Stimulated activated CD8-positive, alpha-beta memory T cell treated with anti-CD3 and anti-CD28 coated beads, Interleukin-15, amount 100 ng/mL, for 24 hours (primary cell): ENCODE results near the gene RHOF.

Source experiments
- DNase-seq: peaks from one replicate; pipeline ENCODE4 v3.0.0-alpha.2; 2020; ENCODE audit warnings: low read depth

RHOF gene, protein sequence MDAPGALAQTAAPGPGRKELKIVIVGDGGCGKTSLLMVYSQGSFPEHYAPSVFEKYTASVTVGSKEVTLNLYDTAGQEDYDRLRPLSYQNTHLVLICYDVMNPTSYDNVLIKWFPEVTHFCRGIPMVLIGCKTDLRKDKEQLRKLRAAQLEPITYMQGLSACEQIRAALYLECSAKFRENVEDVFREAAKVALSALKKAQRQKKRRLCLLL

DNA sequence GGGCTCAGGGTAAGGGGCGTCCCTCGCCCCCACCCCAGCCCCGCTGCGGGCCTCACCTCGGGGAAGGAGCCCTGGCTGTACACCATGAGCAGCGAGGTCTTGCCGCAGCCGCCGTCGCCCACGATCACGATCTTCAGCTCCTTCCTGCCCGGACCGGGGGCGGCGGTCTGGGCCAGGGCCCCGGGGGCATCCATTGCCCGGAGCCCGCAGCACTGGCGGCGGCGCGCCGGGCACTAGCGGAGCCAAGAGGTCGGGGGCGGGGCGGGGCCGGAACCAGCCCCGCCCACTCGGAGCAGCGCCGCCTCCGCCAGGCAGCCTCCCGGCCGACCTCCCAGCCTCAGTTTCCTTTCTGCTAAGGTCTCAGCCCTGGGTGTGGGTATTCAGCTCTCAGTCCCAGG, at the start of gene RHOF:
Gene RHOF (minus strand): TSS at position 249 of the 398 bp plus-strand sequence. CDS start 55 bp downstream, at position 194.
- DNase-seq, result no peak

DNA sequence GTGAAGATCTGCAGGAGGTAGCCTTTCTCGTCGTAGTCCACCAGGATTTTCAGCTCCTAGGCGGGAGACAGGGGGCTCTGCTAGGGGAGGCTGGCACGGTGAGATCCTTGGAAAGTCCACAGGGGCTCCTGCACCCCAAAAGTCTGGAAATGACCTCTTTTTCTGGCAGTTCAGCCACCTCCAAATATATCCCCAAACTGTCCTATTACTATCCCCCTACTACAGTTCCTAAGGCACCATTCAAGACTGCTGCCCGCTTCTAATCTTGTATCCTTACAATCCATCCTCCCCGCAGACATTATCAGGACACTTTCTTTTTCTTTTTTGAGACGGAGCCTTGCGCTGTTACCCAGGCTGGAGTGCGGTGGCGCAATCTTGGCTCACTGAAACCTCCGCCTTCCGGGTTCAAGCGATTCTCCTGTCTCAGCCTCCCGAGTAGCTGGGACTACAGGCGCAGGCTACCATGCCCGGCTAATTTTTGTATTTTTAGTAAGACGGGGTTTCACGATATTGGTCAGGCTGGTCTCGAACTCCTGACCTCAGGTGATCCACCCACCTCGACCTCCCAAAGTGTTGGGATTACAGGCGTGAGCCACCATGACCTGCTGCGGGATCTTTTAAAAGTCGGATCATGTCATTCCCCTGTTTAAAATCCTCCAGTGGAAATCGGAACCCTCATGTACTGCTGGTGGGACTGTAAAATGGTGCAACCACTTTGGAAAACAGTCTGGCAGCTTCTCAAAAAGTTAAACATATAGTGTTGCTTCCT, 46.7 kb upstream of the RHOF start:
- no peak for DNase-seq

DNA sequence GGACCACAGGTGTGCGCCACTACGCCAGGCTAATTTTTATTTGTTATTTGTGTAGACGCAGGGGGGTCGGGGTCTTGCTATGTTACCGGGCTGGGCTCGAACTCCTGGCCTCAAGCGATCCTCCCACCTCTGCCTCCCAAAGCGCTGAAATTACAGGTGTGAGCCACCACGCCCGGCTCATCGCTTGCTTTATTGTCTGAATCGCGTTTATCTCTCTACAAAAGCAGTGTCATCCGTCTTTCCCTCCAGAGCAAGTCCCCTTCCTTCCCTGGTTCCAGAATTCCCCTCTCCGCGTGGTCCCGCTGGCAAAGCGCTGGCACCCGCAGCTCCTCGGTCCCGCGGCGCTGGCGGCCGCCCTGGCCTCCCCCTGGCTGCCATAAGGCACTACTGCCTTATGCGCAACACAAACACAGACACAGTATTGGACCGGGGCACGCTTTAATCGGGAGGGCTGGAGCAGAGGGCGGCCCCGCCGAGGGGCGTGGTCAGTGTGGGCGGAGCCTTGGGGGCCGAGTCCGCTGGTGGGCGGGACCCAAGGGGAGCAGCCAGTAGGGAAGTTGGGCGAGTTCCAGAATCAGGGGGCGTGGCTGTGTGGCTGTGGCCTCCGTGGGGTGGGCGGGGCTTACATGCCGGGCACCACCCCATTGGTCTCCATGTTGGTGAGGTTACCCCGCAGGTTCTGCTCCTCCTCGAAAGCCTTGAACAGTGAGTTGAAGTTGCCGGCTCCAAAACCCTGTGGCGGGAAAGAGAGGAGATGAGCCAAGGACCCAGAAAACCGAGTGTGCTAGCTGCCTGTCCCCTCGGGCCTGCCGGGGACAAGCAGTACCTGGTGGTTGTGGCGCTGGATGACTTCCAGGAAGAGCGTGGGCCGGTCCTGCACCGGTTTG, 45.9 kb upstream of the RHOF start:
- DNase-seq, result peak; percentile 99

DNA sequence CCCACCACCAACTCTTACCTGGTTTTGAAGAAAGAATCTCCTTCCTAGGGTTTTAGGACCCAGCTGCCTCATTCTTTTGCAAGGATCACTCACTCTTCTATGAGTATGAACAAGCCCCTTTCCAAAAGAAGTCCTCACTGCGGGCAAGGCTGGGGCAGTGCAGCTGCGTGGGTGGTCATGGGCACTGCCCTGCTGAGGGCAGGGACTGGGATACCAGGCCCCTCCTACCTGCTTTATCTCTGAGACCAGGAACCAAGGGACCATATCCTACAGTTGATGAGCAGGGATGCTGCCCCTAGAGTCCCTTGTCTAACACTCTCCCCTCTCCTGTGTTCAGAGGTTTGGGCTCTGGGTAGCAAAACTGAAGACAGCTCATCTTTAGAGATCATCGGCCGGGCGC, 44.6 kb upstream of the RHOF start:
- DNase-seq, result no peak

DNA sequence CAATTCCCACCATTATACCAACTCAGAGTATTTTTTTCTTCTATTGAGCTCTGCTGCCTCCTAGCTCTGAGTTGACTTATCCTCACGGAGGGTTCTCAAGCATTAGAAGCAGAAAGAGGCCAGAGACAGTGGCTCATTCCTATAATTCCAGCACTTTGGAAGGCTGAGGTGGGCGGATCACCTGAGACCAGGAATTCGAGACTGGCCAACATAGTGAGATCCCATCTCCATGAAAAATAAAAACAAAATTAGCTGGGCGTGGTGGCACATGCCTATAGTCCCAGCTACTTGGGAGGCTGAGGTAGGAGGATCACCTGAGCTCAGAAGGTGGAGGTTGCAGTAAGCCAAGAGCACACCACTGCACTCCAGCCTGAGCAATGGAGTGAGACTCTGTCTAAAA, 44.2 kb upstream of the RHOF start:
- no peak for DNase-seq

DNA sequence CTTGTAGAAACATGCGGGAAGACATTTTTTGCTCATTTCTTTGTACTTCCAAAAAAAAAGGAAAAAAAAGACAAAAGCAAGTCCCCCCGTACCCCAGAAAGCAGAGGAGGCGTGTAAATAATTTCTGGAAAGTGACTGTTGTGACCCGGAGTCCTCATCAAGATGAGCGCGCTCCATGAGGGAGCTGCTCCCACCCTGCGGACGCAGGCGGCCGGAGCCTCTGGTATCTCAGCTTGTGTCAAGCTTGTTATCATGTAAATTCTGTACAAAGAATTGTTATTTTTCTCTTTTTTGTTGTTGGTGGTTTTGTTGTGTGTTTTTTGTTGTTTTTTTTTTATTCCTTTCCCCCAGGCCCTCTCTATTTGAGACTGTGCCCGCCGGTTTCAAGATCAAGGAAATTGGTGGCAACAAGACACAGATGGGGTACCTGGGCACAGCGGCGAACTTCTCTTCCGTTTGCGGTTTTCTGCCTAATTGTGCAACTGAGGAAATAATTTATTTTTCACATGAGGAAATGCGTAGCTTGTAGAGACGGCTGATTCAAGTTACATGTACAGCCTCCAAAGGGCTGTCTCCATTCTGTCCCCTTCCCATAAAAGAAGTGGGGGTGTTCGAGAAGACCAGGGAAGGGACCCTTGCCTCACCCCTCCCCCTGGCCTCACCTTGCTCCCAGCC, 38.2 kb upstream of the RHOF start:
- no peak for DNase-seq

DNA sequence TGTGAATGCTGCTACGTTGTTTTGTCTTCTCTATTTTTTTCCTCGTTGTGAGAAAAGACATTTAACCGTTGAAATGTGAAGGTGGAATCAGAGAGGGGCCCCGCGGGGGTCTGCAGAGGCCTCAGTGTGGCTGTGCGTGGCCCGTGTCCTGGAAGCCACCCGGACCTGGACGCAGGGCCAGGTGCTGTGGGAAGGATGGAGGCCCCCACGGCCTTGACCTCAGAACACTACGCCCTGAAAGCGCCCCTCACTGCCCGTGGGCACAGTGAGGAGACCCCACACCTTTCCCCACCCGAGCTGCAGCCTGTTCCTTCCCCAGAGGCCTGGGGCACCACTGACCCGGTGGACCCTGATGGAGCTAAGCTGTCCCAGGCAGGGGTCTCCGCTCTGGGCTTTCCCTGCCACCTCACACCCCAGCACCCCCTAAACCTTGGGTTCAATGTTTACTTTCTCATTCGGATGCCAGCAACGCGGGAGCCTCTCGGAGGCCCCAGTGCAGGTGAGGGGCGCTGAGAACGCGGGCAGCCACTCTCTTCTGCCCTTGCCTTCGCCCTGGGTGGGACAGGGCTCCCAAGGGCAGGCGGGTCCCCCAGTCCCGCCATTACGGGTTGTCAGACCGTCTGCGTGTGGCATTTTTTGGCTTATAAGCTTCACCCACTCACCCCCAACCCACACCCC, 37.2 kb upstream of the RHOF start:
- DNase-seq, result no peak

DNA sequence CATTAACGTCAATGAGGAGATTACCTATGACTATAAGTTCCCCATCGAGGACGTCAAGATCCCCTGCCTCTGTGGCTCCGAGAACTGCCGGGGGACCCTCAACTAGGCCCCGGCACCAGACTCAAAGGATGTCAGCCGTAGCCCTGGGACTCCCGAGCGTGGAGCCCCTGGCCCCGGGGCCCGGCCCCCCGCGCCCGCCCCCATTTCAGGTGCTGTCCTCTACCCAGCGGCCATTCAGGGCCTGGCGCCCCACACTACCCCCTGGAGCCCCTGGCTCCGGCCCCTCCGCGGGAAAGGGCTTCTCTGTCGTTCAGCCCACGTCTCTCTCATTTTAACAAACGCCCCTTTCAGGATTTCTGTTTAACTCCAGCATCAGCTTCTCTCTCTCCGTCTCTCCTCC, 36.6 kb upstream of the RHOF start:
- DNase-seq, result no peak

DNA sequence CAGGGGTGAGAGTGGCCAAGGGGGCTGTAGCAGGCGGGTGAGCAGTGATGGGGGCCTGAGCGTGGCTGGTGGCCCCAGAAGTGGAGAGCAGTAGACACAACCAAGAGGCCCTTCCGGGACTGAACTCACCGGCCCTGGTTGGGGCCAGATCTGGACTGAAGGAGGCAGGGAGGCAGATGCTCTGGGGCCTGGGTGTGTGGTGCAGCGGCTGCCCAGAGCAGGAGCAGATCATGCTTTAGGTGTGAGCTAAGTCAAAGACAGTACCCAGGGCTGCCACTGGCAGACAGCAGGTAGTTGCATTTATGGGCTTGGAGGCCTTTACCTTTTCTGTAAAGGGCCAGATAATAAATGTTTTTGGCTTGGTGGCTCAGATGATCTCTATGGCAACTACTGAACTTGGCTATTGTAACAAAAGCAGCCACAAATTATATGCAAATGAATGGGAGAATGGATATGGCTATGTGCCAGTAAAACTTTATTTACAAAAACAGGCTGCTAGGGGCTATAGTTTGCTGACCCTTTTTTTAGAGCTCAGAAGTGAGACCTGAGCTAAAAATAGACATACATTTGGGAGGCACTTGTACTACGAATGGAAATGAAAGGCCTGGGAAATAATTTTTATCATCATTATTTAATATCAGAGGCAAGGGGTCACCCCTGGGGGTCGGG, 35.9 kb upstream of the RHOF start:
- DNase-seq, result no peak

DNA sequence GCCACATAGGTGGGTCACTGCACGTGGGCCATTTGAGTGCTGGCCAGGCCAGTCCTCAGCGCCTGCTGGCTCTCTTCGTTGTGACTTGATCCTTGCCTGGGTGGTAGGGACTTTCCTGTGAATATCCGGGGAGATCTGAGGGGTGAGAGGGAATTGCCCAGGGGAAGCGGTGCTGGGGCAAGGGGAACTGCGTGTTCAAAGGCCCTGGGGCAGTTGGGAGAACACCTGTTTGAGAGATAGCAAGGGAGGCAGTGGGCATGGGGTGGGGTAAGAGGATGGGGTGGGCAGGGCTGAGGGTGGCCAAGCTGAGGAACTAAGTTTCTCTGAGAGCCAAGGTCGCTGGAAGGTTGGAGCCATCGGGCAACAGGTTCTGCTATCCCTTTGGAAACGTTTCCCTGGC, 35.3 kb upstream of the RHOF start:
- DNase-seq, result no peak

DNA sequence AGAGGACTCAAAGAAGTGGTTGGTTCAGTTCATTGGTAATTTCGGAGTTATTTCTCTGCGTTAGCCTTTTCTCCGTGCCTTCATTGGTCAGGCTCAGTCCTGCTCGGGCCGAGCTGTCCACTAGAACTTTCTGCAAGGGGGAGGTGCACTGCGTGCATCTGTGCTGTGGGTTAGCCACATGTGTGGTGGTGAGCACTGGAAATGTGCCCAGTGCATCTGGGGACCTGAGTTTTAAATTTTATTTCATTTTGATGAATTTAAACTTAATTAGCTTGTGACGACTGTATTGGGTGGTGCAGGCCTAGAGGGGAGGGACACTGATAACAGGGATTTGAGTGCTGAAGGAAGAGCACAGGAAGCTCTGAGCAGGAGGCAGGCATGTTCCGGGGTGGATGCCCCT, 34.8 kb upstream of the RHOF start:
- no peak for DNase-seq

DNA sequence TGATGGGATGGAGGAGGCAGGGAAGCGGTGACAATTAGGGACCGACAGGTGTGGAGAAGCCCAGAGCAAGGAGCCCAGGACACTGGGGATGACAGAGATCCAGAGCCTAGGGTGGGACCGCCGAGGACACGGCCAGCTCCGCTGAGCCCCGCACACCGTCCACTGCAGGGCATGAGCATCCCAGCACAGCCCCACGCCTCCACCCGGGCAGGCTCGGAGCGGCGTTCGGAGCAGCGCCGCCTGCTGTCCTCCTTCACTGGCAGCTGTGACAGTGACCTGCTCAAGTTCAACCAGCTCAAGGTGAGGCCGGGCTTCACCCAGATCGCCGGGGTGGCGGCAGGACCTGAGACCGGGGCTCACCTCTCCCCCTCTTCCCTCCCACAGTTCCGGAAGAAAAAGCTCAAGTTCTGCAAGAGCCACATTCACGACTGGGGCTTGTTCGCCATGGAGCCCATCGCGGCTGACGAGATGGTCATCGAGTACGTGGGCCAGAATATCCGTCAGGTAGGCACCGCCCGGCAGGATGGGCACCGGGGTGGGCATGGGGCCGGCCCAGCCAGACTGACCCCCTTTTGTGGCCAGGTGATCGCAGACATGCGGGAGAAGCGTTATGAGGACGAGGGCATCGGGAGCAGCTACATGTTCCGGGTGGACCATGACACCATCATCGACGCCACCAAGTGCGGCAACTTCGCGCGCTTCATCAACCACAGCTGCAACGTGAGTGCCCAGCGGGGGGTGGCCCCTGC, 34.0 kb upstream of the RHOF start:
- no peak for DNase-seq

DNA sequence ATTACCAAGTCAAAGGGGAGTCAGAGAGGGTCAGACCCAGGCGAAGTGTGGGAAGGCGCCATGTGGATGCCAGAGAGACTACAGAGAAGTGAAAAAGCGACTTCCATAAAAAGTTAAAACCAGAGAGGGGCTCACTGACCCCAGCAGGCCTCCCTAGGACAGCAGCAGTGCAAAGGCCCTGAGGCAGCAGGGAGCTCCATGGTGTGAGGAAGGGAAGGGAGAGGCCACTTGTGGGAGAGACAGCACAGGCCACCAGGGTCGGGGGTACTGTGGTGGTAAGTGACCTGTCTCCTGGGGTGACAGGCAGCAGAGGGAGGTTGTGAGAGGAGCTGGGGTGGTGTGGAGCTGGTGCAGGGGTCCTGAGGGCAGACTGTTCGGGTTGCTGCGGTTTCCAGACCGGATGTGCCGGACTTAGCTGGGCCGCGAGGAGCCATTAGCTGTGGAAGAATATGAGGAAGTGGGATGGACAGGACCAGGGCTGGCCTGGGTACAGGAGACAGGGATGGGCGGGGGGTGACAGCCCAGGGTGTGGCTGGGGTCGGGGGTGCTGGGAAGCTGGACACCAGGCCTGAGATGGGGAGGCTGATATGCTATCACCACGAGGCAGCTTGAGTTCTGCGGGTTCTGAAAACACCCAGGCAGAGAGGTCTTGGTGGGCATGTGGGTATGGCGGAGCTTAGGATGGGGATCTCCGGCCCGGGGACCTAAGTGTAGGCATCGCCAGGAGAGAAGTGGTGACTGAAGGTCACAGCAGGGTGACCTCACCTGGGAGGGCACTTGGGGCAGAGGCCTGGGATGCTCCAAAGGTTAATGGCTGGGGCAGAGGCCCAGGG, 33.0 kb upstream of the RHOF start:
- no peak for DNase-seq

DNA sequence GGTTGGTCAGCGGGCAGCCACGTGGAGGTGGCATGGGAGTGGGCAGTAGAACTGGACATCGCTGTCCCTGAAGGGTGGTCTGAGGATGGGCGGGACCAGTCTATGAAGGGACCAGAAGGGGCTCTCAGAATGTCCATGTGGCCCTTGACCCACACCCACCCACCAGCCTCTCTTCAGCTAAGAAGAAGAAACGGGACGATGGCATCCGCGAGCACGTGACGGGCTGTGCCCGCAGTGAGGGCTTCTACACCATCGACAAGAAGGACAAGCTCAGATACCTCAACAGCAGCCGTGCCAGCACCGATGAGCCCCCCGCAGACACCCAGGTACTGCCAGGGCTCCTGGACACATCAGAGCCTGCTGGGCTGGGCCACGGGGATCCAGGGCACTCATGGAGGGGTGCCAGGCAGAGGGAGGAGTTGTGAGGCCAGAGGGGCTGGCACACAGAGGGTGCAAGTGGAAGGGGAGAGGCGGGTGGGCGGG, 31.6 kb upstream of the RHOF start:
- no peak for DNase-seq

DNA sequence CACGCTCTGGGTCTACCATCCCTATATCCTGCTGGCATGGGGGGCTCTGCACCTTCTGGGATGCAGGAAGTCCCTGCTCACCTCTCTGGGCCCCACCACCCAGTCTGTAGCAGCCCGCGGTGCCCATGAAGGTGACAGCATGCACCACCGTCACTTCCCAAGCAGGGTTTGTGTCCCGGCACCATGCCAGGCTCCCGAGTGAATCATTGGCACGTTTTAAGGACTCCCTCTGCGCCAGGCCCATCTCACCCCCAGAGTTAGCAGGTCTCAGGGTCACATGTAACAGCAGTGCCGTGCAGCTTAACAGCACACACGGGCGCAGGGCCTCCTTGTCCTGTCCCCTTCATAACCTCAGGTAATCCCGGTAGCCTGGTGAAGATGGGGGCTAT, 30.2 kb upstream of the RHOF start:
- DNase-seq, result no peak

DNA sequence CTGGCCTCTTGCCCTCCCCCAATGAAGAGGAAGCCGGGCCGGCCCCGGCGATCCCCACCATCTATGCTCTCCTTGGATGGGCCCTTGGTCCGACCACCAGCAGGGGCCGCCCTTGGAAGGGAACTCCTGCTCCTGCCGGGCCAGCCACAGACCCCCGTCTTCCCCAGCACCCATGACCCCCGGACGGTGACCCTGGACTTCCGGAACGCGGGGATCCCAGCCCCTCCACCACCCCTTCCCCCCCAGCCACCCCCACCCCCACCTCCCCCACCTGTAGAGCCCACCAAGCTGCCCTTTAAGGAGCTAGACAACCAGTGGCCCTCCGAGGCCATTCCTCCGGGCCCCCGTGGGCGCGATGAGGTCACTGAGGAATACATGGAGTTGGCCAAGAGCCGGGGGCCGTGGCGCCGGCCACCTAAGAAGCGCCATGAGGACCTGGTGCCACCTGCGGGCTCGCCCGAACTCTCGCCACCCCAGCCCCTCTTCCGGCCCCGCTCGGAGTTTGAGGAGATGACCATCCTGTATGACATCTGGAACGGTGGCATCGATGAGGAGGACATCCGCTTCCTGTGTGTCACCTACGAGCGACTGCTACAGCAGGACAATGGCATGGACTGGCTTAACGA, 29.7 kb upstream of the RHOF start:
- no peak for DNase-seq

DNA sequence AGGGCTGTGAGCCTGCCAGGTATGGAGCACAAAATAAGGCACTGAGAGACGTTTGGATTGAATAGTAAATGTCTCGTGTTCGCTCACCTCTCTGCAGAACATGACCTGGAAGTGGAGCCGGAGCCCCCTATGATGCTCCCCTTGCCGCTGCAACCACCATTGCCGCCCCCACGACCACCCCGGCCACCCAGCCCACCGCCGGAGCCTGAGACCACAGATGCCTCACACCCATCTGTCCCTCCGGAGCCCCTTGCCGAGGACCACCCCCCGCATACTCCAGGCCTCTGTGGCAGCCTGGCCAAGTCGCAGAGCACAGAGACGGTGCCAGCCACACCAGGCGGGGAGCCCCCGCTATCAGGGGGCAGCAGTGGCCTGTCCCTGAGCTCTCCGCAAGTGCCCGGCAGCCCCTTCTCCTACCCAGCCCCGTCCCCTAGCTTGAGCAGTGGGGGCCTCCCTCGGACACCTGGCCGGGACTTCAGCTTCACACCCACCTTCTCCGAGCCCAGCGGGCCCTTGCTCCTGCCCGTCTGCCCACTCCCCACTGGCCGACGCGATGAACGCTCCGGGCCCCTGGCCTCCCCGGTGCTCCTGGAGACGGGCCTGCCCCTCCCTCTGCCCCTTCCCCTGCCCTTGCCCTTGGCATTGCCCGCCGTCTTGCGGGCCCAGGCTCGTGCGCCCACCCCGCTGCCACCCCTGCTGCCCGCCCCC, 29.1 kb upstream of the RHOF start:
- no peak for DNase-seq

DNA sequence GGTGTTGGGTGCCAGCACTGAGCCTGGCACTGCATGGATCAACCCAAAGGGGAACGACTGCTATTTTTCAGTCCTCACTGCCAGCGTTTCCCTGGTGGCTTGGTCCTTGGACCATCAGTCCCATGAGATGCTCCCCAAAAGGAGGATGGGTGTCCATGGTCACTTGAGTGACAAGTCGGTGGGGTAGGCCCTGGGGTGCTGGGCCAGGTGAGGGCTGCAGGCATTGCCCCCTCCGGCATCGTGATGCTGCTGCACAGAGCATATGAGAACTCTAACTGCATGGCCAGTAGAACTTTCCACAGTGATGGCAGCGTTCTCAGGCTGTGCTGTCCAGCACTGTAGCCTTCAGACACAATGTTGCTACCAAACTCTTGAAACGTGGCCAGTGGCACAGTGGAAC, 26.6 kb upstream of the RHOF start:
- no peak for DNase-seq
